Effector memory CD4-positive, alpha-beta T cell (primary cell): ENCODE results near the gene KMO.

ENCODE experiments used
- DNase-seq, 3 donors: peaks; one replicate each; pipeline ENCODE4 v3.0.0-alpha.2; 2020
- H3K27ac ChIP-seq: 2 replicates; pipeline ENCODE4 v1.7.0; 2013; ENCODE audit warnings: mild to moderate bottlenecking, low read length, moderate library complexity; ENCODE audit not compliant: insufficient read depth, poor library complexity, severe bottlenecking
- H3K27me3 ChIP-seq: replicated peaks from 2 replicates; pipeline ENCODE4 v1.7.0; 2013; ENCODE audit warnings: mild to moderate bottlenecking, low read length; ENCODE audit not compliant: insufficient read depth, control insufficient read depth, poor library complexity, severe bottlenecking
- H3K36me3 ChIP-seq: 2 replicates; pipeline ENCODE4 v1.7.0; 2013; ENCODE audit warnings: mild to moderate bottlenecking, low read length, moderate library complexity; ENCODE audit not compliant: control insufficient read depth, insufficient read depth
- H3K4me1 ChIP-seq: 2 replicates; pipeline ENCODE4 v1.7.0; 2013; ENCODE audit warnings: low read length, mild to moderate bottlenecking; ENCODE audit not compliant: control insufficient read depth, insufficient read depth, poor library complexity, severe bottlenecking
- H3K4me3 ChIP-seq: 2 replicates; pipeline ENCODE4 v1.7.0; 2013; ENCODE audit warnings: low read length, low read depth, mild to moderate bottlenecking; ENCODE audit not compliant: insufficient read depth, poor library complexity, severe bottlenecking
- H3K9me3 ChIP-seq: 2 replicates; pipeline ENCODE4 v1.7.0; 2013; ENCODE audit warnings: mild to moderate bottlenecking, low read length, moderate library complexity; ENCODE audit not compliant: control insufficient read depth

The KMO gene

GRCh38 chr1:241636291-241636690 is 104.1 kb downstream of the KMO start:
- H3K4me3 ChIP-seq, result no peak overlapping the region
- no peaks in the 10 kb centered on the region for H3K27me3 ChIP-seq
- no peaks in the 10 kb centered on the region for H3K9me3 ChIP-seq
- DNase-seq, result no peak
- H3K27ac ChIP-seq, result no peak overlapping the region
- peaks cover 3% of the 10 kb centered on the region for H3K4me1 ChIP-seq
- no peaks in the 10 kb centered on the region for H3K36me3 ChIP-seq

GRCh38 chr1:241637046-241637590 is 104.9 kb downstream of the KMO start:
- no peaks in the 10 kb centered on the region for H3K36me3 ChIP-seq
- H3K4me3 ChIP-seq, result no peak overlapping the region
- no peaks in the 10 kb centered on the region for H3K27me3 ChIP-seq
- DNase-seq, result no peak
- H3K9me3 ChIP-seq, result no peaks in the 10 kb centered on the region
- no peak overlapping the region for H3K27ac ChIP-seq
- peaks cover 3% of the 10 kb centered on the region for H3K4me1 ChIP-seq

GRCh38 chr1:241637604-241638003 is 105.4 kb downstream of the KMO start:
- Histone ChIP-seq H3K9me3 (no peaks in the 10 kb centered on the region), H3K4me3 (no peak overlapping the region)

GRCh38 chr1:241638099-241638682 is 106.0 kb downstream of the KMO start:
- Histone ChIP-seq H3K4me1 (peaks cover 3% of the 10 kb centered on the region), H3K36me3 (no peaks in the 10 kb centered on the region), H3K27ac (no peak overlapping the region), H3K9me3 (no peaks in the 10 kb centered on the region), H3K27me3 (no peaks in the 10 kb centered on the region), H3K4me3 (no peak overlapping the region)
- DNase-seq, result no peak

More at GRCh38 chr1:241637604-241638003, 105.4 kb downstream of the KMO start:
- Histone ChIP-seq H3K36me3 (no peaks in the 10 kb centered on the region), H3K4me1 (peaks cover 3% of the 10 kb centered on the region), H3K27me3 (no peaks in the 10 kb centered on the region), H3K27ac (no peak overlapping the region)
- DNase-seq, result no peak

- Histone ChIP-seq H3K27ac (no peak overlapping the region), H3K4me3 (peak overlapping the region; percentile 72), H3K4me1 (peaks cover 3% of the 10 kb centered on the region), H3K9me3 (no peaks in the 10 kb centered on the region), H3K27me3 (no peaks in the 10 kb centered on the region), H3K36me3 (no peaks in the 10 kb centered on the region)
- no peak for DNase-seq
Measured at GRCh38 chr1:241638909-241639622, 106.9 kb downstream of the KMO start.

GRCh38 chr1:241639623-241640148 is 107.5 kb downstream of the KMO start:
- Histone ChIP-seq H3K36me3 (no peaks in the 10 kb centered on the region), H3K27ac (no peak overlapping the region), H3K27me3 (no peaks in the 10 kb centered on the region), H3K9me3 (no peaks in the 10 kb centered on the region), H3K4me1 (peaks cover 3% of the 10 kb centered on the region), H3K4me3 (peak overlapping the region; percentile 72)
- DNase-seq, result peak in 2 of 3 donors; percentile 2

GRCh38 chr1:241640149-241640866 is 108.1 kb downstream of the KMO start, which contains the start of the genes CHML and OPN3:
Gene CHML, minus strand, starts transcription at chr1:241640369. Its CDS starts 4,603 bp downstream, at chr1:241635766.
Gene OPN3, minus strand, starts transcription at chr1:241640369. Its CDS starts 115 bp downstream, at chr1:241640254.
- DNase-seq, result peak; percentile 80 to 82 (median 81)
- Histone ChIP-seq H3K36me3 (no peaks in the 10 kb centered on the region), H3K4me3 (peak within 1 kb of the TSS; percentile 72), H3K4me1 (peaks cover 3% of the 10 kb centered on the region), H3K9me3 (no peaks in the 10 kb centered on the region), H3K27me3 (no peaks in the 10 kb centered on the region), H3K27ac (peak within 1 kb of the TSS; percentile 17)

GRCh38 chr1:241640867-241641622 is 108.9 kb downstream of the KMO start:
- Histone ChIP-seq H3K4me1 (peaks cover 3% of the 10 kb centered on the region), H3K4me3 (no peak overlapping the region), H3K27me3 (no peaks in the 10 kb centered on the region), H3K36me3 (no peaks in the 10 kb centered on the region), H3K27ac (peak overlapping the region; percentile 17), H3K9me3 (no peaks in the 10 kb centered on the region)
- DNase-seq, result no peak

GRCh38 chr1:241641773-241642592 is 109.8 kb downstream of the KMO start:
- H3K36me3 ChIP-seq, result no peaks in the 10 kb centered on the region
- H3K27me3 ChIP-seq, result no peaks in the 10 kb centered on the region
- H3K27ac ChIP-seq, result no peak overlapping the region
- no peak overlapping the region for H3K4me3 ChIP-seq
- no peak for DNase-seq
- peaks cover 3% of the 10 kb centered on the region for H3K4me1 ChIP-seq
- H3K9me3 ChIP-seq, result no peaks in the 10 kb centered on the region
